Mammary epithelial cell (primary cell): Measurements from ENCODE around the gene IRX4.

ENCODE experiments used
- EZH2 ChIP-seq: IDR thresholded peaks from 2 replicates; pipeline ENCODE4 v1.6.1; 2012; ENCODE audit warnings: low read length, inconsistent platforms, borderline replicate concordance
- TF ChIP-seq, protein P1 (sequence below), 2 donors: IDR thresholded peaks in 1 of 2; conservative IDR thresholded peaks in 1 of 2; 2 replicates each; pipeline ENCODE4 v1.5.1; 2011 to 2012; ENCODE audit warnings: inconsistent platforms in 2 of 2, low read length in 2 of 2, mild to moderate bottlenecking in 2 of 2, control low read depth in 1 of 2, low read depth in 1 of 2; ENCODE audit not compliant: insufficient read depth in 1 of 2; ENCODE audit errors: extremely low read depth in 1 of 2

DNA sequence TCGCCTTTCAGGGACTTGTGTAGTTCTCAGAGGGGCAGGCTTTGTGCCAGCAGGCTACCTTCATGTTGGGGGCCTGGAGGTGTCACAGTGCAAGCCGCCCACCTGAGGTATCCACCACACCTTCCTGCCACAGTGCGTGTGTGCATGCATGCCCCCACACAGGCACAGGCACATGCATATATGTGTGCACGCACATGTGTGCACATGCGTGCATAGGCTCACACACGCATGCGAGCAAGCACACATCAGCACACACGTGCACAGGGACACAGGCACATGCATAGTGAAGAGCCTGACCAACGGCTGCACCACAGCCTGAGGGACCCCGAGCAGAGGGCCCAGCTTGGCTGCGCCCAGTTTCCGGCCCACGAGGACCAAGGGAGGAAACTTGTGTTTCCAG, 36.1 kb downstream of the IRX4 start:
- TF ChIP-seq, protein P1, sequence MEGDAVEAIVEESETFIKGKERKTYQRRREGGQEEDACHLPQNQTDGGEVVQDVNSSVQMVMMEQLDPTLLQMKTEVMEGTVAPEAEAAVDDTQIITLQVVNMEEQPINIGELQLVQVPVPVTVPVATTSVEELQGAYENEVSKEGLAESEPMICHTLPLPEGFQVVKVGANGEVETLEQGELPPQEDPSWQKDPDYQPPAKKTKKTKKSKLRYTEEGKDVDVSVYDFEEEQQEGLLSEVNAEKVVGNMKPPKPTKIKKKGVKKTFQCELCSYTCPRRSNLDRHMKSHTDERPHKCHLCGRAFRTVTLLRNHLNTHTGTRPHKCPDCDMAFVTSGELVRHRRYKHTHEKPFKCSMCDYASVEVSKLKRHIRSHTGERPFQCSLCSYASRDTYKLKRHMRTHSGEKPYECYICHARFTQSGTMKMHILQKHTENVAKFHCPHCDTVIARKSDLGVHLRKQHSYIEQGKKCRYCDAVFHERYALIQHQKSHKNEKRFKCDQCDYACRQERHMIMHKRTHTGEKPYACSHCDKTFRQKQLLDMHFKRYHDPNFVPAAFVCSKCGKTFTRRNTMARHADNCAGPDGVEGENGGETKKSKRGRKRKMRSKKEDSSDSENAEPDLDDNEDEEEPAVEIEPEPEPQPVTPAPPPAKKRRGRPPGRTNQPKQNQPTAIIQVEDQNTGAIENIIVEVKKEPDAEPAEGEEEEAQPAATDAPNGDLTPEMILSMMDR (conservative IDR thresholded peaks at IDR 0.05 in 1 of 2, IDR thresholded peaks at IDR 0.05 in 1 of 2; ENCODE audit: extremely low read depth in 1 of 2, insufficient read depth in 1 of 2, low read depth in 1 of 2, low read length in 2 of 2), result no peak
- no peak for TF ChIP-seq EZH2
